RWPE2 (cell line): Measurements from ENCODE around the gene TAS2R5.
"Not testable (repeated sequence)": the region's sequence is repeated elsewhere in the genome, so short reads cannot be mapped to it uniquely, and the experiment has no call there.

Experiments used
- ATAC-seq: fragments of 200-7000 bp; cut with Tn5 transposase; 3 replicates; pipeline ENCODE4 v1.9.1; 2021; ENCODE audit warnings: low read depth
- DNase-seq: peaks from one replicate; pipeline ENCODE4 v3.0.0-alpha.2; 2020; ENCODE audit warnings: low spot score
- H3K27ac ChIP-seq: fragments of 450-650 bp; 2 replicates; pipeline ENCODE4 v1.5.1; 2017; ENCODE audit warnings: mild to moderate bottlenecking; ENCODE audit not compliant: poor library complexity, severe bottlenecking
- H3K27me3 ChIP-seq: fragments of 250-450 bp; sonication (Bioruptor Pico); 2 replicates; pipeline ENCODE4 v1.5.1; 2021; ENCODE audit warnings: mild to moderate bottlenecking, moderate library complexity; ENCODE audit not compliant: insufficient read depth, poor library complexity, severe bottlenecking
- H3K36me3 ChIP-seq: fragments of 250-450 bp; sonication (Bioruptor Pico); 2 replicates; pipeline ENCODE4 v1.5.1; 2020; ENCODE audit warnings: low read depth, mild to moderate bottlenecking, moderate library complexity
- H3K4me1 ChIP-seq: fragments of 250-450 bp; sonication (Bioruptor Pico); 2 replicates; pipeline ENCODE4 v1.5.1; 2021; ENCODE audit warnings: mild to moderate bottlenecking, moderate library complexity; ENCODE audit not compliant: insufficient read depth, poor library complexity, severe bottlenecking
- H3K4me3 ChIP-seq: fragments of 250-450 bp; sonication (Bioruptor Pico); 2 replicates; pipeline ENCODE4 v1.5.1; 2021; ENCODE audit warnings: mild to moderate bottlenecking, moderate library complexity; ENCODE audit not compliant: severe bottlenecking
- H3K9me3 ChIP-seq: fragments of 250-450 bp; sonication (Bioruptor Pico); 2 replicates; pipeline ENCODE4 v1.5.1; 2021; ENCODE audit warnings: mild to moderate bottlenecking, moderate library complexity; ENCODE audit not compliant: severe bottlenecking
- TF ChIP-seq, protein P1 (sequence below): fragments of 450-650 bp; IDR thresholded peaks from one replicate; pipeline ENCODE4 v1.5.1; 2017; ENCODE audit warnings: mild to moderate bottlenecking, moderate library complexity; ENCODE audit not compliant: poor library complexity, severe bottlenecking

The TAS2R5 gene

DNA sequence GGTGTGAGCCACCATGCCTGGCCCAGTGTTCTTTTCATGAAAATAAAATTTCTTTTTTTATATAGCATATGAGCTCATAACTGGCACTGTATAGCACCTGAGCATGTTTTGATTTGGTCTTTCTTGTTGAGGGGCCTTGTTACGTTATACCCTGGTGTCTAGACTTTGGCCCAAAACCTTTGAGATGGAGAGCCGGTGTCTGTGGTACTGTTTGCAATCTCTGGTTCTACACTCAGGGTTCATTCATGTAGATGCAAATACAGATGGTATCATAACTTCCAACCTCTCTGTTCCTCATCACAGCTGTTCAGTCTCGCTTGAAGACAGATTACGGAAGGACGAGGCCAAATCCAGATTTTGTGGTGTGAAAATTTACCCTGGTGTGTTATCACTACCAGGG, at the start of gene TAS2R5:
Gene TAS2R5, plus strand, starts transcription at position 301 of the 400 bp plus-strand sequence. CDS start 145 bp downstream, outside the sequence.
- Histone ChIP-seq H3K9me3 (no peaks in the 10 kb centered on the region), H3K27me3 (no peaks in the 10 kb centered on the region), H3K4me3 (no peak within 1 kb of the TSS), H3K27ac (no peak within 1 kb of the TSS), H3K4me1 (no peaks in the 10 kb centered on the region), H3K36me3 (no peaks in the 10 kb centered on the region; the same call in 1 of the 2 replicates)
- TF ChIP-seq, protein P1, sequence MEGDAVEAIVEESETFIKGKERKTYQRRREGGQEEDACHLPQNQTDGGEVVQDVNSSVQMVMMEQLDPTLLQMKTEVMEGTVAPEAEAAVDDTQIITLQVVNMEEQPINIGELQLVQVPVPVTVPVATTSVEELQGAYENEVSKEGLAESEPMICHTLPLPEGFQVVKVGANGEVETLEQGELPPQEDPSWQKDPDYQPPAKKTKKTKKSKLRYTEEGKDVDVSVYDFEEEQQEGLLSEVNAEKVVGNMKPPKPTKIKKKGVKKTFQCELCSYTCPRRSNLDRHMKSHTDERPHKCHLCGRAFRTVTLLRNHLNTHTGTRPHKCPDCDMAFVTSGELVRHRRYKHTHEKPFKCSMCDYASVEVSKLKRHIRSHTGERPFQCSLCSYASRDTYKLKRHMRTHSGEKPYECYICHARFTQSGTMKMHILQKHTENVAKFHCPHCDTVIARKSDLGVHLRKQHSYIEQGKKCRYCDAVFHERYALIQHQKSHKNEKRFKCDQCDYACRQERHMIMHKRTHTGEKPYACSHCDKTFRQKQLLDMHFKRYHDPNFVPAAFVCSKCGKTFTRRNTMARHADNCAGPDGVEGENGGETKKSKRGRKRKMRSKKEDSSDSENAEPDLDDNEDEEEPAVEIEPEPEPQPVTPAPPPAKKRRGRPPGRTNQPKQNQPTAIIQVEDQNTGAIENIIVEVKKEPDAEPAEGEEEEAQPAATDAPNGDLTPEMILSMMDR = no peak
- DNase-seq (no peak), ATAC-seq (no peak)

DNA sequence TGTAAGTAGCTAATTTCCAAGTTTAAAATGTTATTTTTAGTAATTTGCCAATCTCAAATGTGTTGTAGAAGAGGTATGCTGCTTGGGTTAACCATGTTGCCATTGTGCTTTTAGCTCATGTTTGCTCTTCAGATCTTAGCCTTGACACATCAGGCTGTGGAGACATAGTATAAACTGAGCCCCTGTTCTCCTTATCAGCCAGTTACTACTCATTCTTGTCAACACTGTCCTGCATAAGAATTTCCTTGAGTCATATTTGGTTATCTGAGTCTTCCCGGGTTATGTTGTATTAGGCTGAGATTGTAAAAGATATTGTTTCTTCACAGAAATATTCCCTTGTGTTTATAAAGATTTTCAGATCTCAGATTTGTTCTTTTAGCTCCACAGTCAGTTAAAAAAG, 47.8 kb upstream of the TAS2R5 start:
- H3K27ac ChIP-seq = no peak overlapping the region
- no peaks in the 10 kb centered on the region for H3K27me3 ChIP-seq
- H3K4me3 ChIP-seq = no peak overlapping the region
- H3K9me3 ChIP-seq = no peaks in the 10 kb centered on the region
- H3K4me1 ChIP-seq = peaks cover 10% of the 10 kb centered on the region
- ATAC-seq (no peak), DNase-seq (no peak)
- H3K36me3 ChIP-seq = peaks cover 89% of the 10 kb centered on the region
- TF ChIP-seq, protein P1 = no peak

- H3K4me1 ChIP-seq = peaks cover 8% of the 10 kb centered on the region
- no peaks in the 10 kb centered on the region for H3K27me3 ChIP-seq
- H3K27ac ChIP-seq = no peak overlapping the region
- ATAC-seq (no peak), DNase-seq (no peak)
- H3K36me3 ChIP-seq = peaks cover 100% of the 10 kb centered on the region
- H3K4me3 ChIP-seq = no peak overlapping the region
- TF ChIP-seq, protein P1 = no peak
- H3K9me3 ChIP-seq = no peaks in the 10 kb centered on the region
Observed at GRCh38 chr7:141744131-141744530, 45.9 kb upstream of the TAS2R5 start.

DNA sequence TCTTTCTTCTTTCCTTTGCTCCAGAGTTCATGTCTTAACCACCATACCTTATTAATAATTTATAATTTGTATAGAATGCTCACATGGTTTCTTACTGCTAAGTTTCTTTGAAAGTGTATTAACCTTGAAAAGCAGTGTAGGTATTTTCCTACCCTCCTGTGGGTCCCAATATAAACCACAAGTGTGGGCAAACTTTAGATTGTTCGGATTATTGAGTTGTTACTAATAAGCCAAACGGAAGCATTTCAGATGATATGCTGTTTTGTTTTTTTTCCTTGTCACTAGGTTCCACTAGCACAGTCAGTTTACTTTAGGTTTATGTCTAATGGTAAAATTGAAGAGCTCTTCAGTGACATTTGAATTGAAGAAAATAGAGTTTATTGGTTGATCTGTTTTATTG, 41.6 kb upstream of the TAS2R5 start:
- H3K36me3 ChIP-seq = peaks cover 98% of the 10 kb centered on the region
- H3K4me1 ChIP-seq = no peaks in the 10 kb centered on the region
- H3K9me3 ChIP-seq = peaks cover 8% of the 10 kb centered on the region
- H3K27ac ChIP-seq = no peak overlapping the region
- no peaks in the 10 kb centered on the region for H3K27me3 ChIP-seq
- ATAC-seq (no peak), DNase-seq (no peak)
- no peak overlapping the region for H3K4me3 ChIP-seq
- TF ChIP-seq, protein P1 = no peak

GRCh38 chr7:141751904-141752303, 38.1 kb upstream of the TAS2R5 start:
- H3K36me3 ChIP-seq = peaks cover 81% of the 10 kb centered on the region
- not testable (repeated sequence) for H3K4me3 ChIP-seq, H3K27ac ChIP-seq, DNase-seq, H3K27me3 ChIP-seq, H3K4me1 ChIP-seq, H3K9me3 ChIP-seq, ATAC-seq
